ENCODE measurements around the gene FOXP3. TPM values are rescaled to one million over a fixed set of nuclear protein-coding genes. Genes with fewer than 3 reads are reported as not detected.
A peak's percentile ranks its signal among the peaks of the same experiment; 100 is the strongest.

Gene FOXP3
- total and polyA plus RNA-seq, 2 experiments from 2014 or later = 0.11 to 0.28 TPM

DNA sequence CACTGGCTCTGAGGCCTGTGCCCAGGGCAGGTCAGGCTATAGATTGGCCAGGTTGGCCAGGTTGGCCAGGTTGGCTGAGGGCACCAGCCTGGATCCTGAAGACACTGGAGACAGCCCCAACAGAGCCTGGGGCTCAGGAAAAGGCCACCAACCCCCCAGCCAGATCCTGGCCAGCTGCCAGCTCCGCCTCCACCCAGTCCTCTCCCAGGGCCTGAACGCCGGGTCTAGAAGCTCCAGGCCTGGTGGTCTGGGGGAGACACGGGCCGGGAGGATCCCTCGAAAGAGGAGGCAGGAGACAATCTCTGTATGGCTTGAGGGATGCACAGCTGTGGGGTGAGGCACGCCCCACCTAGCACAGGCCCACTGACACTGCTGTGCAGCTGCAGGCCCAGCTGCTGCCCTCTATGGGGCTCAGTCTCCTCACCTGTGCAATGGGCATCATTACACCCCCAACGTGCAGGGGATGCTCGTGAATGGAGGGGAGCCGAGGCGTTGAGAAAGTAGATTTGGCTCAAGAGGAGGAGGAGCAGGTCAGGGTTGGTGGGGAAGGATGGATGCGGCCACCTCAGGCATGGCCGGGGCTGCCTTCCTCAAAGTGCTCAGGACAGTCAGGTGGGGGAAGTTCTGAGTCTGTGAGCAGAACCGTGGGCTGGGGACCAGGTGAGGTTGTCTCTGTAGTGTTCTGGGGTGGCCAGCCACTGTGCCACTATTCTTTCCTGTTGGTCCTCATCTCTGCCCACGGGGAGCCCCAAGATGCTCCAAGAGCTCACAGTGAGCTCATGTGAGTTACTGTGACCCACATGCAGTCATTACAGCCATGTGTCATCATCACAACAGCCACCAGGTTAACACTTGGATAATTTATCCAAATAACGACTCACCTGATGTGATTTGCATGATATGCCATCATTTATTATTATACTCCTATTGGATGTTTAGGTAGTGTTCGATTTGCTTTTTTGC lies 28.2 kb upstream of the FOXP3 start:
- H3K4me2 ChIP-seq = no peak overlapping the region
- Mint-ChIP-seq H3K4me3 (no peak overlapping the region), H3K27ac (0 out of 2 replicates have a peak overlapping the region, but pooled peaks have one; percentile 77), H3K4me1 (peaks cover 5% of the 10 kb centered on the region; the same call in 2 of the 3 replicates), H3K9me3 (no peaks in the 10 kb centered on the region), H3K36me3 (ENCODE audit: low read depth) (no peaks in the 10 kb centered on the region), H3K27me3 (ENCODE audit: insufficient read depth, low read depth, poor library complexity) (peaks cover 5% of the 10 kb centered on the region)
- H3K27me3 ChIP-seq (ENCODE audit: insufficient read depth) = no peaks in the 10 kb centered on the region
- H3K9me2 ChIP-seq (ENCODE audit: insufficient read depth) = no peaks in the 10 kb centered on the region
- no peaks in the 10 kb centered on the region for H4K20me1 ChIP-seq (replicated peaks; ENCODE audit: insufficient read depth)
- TF ChIP-seq NANOG (IDR thresholded peaks at IDR 0.05; ENCODE audit: borderline replicate concordance) = no peak
- no peak for TF ChIP-seq JUNB (IDR thresholded peaks at IDR 0.05; ENCODE audit: unreplicated experiment)
- H3K36me3 ChIP-seq (ENCODE audit: insufficient read depth) = no peaks in the 10 kb centered on the region
- peak; percentile 28 for ATAC-seq
- H3K4me3 ChIP-seq = no peak overlapping the region
- no peaks in the 10 kb centered on the region for H3F3A ChIP-seq (replicated peaks; ENCODE audit: low read depth)
- H3K4me1 ChIP-seq (ENCODE audit: insufficient read depth) = no peaks in the 10 kb centered on the region
- no peak for DNase-seq (ENCODE audit: low spot score)
- H3K79me2 ChIP-seq (replicated peaks; ENCODE audit: insufficient read depth) = no peaks in the 10 kb centered on the region
- H3K27ac ChIP-seq (ENCODE audit: low read depth) = no peak overlapping the region
- H2AFZ ChIP-seq = no peak overlapping the region

DNA sequence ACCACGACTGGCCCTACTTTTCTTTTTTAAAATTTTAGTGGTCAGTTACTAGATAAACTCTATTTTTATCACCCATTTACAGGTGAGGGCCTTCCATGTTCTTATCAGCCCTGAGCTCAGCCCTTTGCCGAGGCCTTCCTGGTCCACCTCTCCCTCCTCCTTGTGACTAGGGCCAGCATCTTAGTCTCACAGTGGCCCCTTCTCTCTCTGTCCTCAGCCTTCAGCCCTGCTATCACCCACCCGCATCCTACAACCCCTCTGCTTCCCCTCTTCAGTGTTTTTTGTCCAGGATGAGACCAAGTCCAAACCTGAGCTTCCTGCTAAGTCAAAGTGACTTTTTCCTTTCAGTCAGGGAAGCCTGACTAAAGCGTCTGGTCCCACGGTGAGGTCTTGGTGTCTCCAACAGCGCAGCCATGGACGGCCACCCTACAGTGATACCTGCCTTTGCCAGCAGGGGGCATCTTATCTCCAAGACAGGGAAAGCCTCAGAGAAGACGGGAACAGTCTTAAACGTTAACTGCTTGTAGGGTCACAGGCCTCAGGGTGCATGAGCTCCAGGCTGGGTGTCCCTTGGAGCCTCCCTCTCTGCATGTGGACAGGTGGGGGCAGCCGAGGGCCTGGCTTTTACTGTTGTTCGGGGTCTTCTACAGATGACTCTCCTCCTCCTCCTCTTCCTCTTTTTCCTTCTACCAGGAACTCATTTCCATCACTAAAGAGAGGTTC lies 27.3 kb upstream of the FOXP3 start:
- Mint-ChIP-seq H3K4me3 (no peak overlapping the region), H3K27ac (peak overlapping the region; percentile 86; the same call in 1 of the 2 replicates)

More for the DNA sequence above, 27.3 kb upstream of the FOXP3 start:
- TF ChIP-seq EZH2phosphoT487 (IDR thresholded peaks at IDR 0.05; ENCODE audit: unreplicated experiment) = no peak
- TF ChIP-seq, protein P1, sequence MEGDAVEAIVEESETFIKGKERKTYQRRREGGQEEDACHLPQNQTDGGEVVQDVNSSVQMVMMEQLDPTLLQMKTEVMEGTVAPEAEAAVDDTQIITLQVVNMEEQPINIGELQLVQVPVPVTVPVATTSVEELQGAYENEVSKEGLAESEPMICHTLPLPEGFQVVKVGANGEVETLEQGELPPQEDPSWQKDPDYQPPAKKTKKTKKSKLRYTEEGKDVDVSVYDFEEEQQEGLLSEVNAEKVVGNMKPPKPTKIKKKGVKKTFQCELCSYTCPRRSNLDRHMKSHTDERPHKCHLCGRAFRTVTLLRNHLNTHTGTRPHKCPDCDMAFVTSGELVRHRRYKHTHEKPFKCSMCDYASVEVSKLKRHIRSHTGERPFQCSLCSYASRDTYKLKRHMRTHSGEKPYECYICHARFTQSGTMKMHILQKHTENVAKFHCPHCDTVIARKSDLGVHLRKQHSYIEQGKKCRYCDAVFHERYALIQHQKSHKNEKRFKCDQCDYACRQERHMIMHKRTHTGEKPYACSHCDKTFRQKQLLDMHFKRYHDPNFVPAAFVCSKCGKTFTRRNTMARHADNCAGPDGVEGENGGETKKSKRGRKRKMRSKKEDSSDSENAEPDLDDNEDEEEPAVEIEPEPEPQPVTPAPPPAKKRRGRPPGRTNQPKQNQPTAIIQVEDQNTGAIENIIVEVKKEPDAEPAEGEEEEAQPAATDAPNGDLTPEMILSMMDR (conservative IDR thresholded peaks at IDR 0.05; ENCODE audit: low read depth in 2 of 2) = peak; percentile 57 to 78
- no peaks in the 10 kb centered on the region for H3K79me2 ChIP-seq (replicated peaks; ENCODE audit: insufficient read depth)
- H3K4me2 ChIP-seq = no peak overlapping the region
- H3K27me3 ChIP-seq (ENCODE audit: insufficient read depth) = no peaks in the 10 kb centered on the region
- peak; percentile 81 for DNase-seq (ENCODE audit: low spot score)
- H3F3A ChIP-seq (replicated peaks; ENCODE audit: low read depth) = no peaks in the 10 kb centered on the region
- peaks cover 5% of the 10 kb centered on the region; the same call in 2 of the 3 replicates for H3K4me1 Mint-ChIP-seq
- H3K36me3 Mint-ChIP-seq (ENCODE audit: low read depth) = no peaks in the 10 kb centered on the region; the same call in 2 of the 3 replicates
- no peak overlapping the region for H3K27ac ChIP-seq (ENCODE audit: low read depth)
- H3K9me2 ChIP-seq (ENCODE audit: insufficient read depth) = no peaks in the 10 kb centered on the region
- H3K9me3 Mint-ChIP-seq = no peaks in the 10 kb centered on the region
- peak; percentile 99 for ATAC-seq
- peaks cover 5% of the 10 kb centered on the region for H3K27me3 Mint-ChIP-seq (ENCODE audit: insufficient read depth, low read depth, poor library complexity)
- H3K36me3 ChIP-seq (ENCODE audit: insufficient read depth) = no peaks in the 10 kb centered on the region
- H2AFZ ChIP-seq = no peak overlapping the region
- H3K4me1 ChIP-seq (ENCODE audit: insufficient read depth) = no peaks in the 10 kb centered on the region
- H3K4me3 ChIP-seq = no peak overlapping the region
- no peaks in the 10 kb centered on the region for H4K20me1 ChIP-seq (replicated peaks; ENCODE audit: insufficient read depth)
